Hematopoietic multipotent progenitor cell treated with erythropoietin and hydrocortisone succinate and interleukin-3 and kit ligand, for 8 days (in vitro differentiated cells): ENCODE measurements around the gene JADE2.
A peak's percentile ranks its signal among the peaks of the same experiment; 100 is the strongest.

Source experiments
- DNase-seq: peaks from one replicate; pipeline ENCODE4 v3.0.0-alpha.2; 2015

JADE2 gene

DNA sequence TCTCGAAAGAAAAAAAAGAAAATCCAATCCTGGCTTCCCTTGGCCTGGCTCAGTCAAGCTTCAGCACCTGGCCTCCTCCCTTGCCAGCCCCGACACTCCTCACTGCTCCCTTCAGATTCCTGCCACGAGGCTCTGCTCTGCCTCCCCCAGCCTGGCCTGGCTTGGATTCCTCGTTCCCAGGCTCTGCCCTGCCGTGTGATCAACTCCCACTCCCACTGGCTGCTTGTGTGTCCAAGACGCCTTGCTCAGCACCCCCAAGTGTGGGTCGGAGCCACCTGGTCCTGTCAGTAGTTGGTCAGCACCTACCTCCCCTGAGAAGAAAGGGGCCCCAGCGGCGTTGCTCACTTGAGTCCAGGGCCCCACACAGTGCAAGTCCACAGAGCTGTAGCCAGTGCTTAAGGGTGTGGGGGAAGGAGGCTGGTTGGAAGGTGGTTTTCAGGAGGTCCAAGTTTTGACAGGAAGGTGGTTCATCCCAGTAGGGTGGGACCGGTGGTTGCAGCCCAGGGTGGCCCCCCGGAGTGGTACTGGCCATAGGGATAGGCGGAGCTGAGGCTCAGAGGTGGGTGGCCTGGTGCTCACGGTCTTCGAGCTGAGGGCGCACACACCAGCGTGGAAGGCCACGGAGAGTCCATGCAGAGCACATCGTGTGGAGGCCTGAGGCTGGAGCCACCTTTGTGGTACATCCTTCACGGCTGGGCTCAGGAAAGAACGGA lies 46.4 kb downstream of the JADE2 start:
- DNase-seq = no peak

DNA sequence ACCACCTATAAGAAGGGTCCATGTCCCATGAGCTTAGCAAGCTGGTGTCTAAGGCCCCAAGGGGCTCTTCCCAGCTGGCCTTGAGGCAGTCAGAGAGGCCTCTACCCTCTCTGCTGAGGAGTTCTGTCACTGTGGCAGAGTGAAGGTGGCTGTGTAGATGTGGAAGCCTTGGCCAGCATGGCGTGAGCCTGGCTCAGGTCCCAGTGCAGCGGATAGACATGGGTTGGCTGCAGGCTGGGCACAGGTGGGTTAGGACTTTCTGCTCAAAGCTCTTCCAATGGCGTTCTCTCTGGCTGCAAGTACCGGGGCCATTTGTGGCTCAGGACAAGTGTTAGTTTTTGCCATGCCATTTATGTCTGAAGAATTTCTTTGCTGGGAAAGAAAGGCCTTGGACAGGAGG lies 47.3 kb downstream of the JADE2 start:
- no peak for DNase-seq

DNA sequence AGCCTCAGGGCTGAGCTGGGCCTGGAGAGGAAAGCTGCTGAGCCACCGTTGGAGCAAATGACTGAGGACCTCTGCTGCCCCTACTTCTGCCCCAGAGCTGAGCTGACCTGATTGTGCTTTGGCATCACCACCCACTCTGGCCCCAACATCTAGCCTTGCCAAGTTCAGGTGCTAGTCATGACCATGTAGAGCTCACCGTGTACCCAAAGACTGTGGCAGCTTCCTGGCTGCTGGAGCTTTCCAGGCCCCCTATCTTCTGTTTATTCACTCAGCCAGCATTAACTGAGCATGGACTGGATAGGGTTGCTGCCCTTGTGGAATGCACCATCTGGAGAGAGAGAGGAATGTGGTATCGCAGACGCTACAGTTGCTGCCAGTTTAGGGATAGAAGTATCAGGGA lies 49.1 kb downstream of the JADE2 start:
- DNase-seq = no peak

DNA sequence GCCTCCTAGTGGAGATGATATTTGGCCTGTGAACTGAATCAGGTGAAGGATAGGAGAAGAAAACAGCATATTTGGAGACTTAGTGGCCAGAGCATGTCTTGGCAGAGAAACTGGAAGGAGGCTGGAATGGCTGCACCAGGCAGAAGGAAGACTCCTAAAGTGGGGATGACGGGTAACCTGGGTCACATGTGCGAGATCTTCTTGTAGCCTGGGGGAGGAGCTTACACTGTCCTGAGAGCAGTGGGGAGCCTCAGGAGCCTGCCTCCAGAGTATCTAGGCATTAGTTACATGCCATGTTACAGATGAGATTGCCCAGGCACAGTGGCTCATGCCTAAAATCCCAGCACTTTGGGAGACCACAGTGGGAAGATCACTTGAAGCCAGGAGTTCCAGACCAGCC lies 49.8 kb downstream of the JADE2 start:
- no peak for DNase-seq

DNA sequence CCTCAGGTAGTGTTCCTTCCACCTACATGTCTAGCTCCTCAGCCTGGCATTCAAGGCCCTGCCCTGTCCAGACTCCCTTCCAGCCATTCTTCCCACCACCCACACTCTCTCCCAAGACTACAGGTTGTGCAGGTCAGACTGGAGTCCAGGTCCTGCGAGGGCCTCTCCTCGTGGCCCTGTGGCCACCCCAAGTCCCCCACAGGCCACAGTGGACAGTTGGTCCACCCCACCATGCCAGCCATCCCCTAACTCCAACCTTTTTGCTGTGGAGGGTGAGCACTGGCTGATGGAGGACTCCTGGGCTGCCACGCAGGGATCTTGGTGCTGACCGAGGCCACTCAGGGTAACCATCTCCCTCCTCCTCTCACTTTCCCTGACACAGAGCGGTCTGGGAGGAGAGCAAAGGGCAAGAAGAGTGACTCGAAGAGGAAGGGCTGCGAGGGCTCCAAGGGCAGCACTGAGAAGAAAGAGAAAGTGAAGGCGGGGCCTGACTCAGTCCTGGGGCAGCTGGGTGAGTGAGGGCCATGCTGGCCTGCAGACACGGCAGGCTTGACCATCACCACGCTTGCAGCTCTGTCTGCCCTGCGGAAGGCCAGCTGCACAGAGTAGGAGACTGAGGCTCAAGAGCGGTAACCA lies 51.0 kb downstream of the JADE2 start:
- no peak for DNase-seq

DNA sequence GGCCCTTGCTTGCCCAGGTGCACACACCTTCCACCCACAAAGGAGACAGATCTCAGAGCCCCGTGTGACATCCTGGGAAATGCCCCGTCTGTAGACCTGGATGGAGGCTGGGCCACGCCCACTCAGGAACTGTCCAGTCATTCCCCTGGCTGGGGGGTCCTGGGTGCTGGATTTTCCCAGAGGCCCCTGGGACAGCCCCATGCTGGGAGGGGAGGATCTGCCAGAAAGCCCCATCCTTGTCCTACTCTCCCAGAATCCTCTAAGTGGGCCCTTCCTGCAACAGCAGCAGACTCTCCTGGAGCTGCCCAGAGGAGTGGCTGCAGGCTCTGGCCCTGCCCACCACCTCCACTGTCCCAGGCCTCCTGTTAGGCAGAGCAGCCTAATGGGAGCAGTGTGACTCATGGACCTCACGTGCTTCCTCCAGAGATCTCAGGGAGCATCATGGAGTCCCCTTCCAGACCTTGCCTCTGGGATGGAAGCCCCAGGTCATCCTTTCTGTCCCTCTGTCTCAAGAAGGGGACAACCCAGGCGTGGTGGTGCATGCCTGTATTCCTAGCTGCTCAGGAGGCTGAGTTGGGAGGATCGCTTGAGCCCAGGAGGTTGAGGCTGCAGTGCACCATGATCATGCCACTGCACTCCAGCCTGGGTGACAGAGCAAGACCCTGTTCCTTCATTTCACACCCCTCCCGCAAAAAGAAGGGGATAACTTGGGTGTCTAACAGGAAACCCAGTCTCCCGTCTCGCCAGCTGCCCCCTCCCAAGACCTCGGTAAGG lies 51.7 kb downstream of the JADE2 start:
- DNase-seq = no peak

DNA sequence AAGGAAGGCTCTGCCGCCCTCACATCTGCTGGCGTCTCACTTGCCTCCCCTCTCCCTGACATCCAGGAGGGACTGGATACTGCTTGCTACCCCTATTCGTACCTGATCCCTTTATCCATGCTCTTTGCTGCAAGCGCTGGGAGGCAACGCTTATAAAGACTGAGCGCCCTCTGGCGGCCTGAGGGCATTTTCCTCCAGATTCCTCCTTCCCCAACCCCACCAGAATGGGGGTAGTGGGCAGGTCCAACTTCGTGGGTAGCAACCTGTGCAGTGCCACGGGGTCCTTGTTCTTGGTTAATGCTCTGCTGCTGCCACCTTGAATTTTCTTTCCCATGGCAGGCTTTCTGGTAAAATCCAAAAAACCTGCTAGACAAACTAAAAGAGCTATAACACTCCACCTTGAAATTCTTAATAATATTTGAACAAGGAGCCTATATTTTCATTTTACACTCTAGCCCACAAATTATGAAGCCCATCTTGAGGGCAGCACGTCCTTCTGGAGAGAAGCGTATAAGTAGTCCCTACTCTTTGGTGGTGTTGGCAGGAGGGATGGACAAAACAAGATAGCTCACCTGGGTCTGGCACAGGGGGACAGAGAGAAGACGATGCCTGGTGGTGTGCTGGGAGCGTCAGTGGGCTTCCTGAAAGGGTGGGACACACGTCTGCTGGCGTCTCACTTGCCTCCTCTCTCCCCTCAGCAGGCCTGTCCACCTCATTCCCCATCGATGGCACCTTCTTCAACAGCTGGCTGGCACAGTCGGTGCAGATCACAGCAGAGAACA lies 52.5 kb downstream of the JADE2 start:
- DNase-seq = peak; percentile 82

DNA sequence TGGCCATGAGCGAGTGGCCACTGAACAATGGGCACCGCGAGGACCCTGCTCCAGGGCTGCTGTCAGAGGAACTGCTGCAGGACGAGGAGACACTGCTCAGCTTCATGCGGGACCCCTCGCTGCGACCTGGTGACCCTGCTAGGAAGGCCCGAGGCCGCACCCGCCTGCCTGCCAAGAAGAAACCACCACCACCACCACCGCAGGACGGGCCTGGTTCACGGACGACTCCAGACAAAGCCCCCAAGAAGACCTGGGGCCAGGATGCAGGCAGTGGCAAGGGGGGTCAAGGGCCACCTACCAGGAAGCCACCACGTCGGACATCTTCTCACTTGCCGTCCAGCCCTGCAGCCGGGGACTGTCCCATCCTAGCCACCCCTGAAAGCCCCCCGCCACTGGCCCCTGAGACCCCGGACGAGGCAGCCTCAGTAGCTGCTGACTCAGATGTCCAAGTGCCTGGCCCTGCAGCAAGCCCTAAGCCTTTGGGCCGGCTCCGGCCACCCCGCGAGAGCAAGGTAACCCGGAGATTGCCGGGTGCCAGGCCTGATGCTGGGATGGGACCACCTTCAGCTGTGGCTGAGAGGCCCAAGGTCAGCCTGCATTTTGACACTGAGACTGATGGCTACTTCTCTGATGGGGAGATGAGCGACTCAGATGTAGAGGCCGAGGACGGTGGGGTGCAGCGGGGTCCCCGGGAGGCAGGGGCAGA lies 53.3 kb downstream of the JADE2 start:
- DNase-seq = no peak

DNA sequence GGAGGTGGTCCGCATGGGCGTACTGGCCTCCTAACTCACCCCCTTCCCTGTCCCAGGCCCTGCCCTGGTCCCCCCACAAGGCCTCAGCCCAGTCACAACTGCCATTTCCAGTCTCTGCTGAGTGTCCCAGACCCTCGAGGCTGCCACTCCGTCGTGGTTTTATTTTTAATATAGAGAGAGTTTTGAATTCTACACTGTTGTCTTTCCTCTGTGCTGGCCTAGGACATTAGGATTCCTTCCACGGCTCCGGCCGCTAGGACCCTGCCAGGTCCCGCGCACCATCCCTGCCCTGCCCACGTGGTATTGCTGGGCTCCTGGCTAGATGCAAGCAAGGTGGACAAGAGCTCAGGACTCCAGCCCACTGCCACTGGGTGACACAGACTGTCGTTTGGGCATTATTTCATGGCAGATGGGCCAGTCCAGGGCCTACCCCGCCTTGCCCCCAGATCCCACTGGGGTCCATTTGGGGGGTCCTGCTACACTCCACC lies 53.9 kb downstream of the JADE2 start:
- DNase-seq = no peak

DNA sequence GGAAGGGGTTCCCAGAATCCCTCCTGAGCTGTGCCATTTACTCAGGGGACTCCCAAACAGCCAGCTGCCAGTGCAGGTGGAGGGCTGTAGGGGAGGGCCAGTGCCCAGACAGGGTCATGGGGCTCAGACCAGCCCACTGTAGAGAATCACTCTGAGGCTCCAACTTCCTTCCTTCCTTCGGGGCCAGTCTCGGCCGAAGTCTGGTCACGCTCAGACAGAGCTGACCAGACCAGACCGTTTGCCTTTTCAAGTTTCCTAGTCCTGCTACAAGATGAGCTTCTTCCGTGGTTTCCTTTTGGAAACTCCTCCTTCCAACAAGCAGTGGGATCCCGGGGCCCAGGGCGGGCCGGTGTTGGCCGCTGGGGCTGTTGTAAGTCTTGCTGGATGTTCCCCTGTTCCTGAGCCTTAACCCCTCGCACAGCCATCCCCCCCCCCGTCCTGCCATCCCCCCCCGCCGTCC lies 54.6 kb downstream of the JADE2 start:
- no peak for DNase-seq

DNA sequence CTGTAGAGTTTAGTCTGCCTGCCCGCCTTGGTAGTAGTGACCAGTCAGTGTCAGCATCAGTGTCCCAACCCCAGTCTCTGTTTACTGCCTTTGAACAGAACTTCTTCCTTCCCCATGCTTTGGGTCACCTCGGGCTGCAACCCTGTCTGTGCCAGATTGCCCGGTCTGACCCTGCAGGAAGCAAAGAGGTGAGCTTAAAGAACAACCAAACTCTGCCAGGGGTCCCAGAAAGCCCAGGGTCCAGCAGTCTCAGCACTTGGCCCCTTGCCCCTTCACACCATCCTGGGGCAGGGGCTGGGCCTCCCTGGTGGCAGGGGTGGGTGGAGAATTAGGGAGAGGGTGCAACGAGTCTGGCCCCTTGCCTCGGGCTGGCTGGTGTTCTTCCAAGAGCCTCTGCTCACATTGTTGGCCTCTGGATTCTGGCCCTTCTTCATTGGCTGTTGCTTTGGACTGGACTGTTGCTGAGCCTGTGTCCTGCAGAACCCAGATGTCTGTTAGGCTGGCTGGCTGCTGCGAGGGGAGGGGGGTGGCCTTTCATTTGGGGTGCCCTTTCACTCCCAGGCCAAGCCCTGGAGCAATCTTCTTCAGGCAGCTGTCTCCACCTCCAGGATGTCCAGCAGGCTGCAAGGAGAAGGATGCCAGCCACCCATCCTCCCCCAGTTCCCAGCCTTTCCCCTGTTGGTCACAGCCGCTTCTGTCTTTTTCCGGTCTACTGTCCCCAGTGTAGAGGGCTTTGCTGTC lies 55.9 kb downstream of the JADE2 start:
- no peak for DNase-seq

DNA sequence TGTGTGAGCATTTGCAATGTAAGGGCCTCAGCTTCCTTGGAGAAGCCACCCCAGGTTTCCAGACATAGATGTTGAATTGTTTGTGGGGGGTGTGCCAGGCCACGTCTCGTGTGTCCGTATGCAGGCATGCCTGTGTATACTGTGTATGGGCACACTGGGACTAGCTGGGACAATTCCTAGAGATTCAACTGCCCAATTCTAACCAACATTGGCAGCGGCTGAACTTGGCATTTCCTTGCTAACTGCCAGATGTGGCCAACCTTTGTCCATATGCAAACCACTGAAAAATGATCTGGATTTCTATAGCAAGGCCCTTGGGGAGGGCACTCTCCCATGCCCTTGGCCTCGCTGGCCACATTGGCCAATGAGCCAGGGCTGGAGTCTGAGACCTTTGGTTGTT lies 56.8 kb downstream of the JADE2 start:
- DNase-seq = no peak

DNA sequence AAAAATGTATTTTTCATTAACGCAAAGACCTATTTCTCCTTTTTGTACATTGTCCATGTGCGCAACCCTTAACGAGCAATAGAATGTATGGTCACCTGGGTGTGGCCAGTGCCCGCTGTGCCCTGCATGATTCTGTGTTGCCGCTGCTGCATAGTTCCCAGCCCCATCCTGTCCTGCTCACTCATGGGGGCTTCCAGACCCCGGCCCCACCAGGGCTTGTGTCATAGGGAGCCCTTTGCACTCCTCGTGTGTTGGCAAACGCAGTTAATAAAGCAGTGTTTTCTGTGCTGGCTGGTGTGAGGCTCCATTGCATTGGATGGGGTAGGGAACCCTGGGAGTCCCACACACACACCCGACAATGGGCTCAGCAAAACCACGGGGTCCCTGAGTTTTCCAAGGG lies 57.5 kb downstream of the JADE2 start:
- DNase-seq = no peak

DNA sequence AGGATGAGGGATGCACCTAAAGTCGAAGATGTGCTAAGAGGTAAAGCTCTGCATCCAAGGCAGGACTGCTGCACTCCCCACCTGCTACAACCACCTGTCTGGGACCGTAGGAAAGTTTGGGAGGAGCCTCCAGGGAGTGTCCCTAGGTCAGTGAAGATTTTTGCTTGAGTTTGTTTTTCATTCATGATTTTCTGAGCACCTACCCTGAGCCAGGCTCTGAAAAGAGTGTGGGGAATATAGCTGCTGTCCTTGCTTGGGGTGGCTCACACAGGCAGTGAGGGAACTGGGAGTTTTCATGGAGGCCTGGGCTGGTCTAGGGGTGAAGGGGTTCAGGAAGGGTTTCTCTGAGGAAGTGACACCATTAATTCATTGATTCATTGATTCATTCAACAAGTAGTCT lies 58.3 kb downstream of the JADE2 start:
- DNase-seq = no peak

DNA sequence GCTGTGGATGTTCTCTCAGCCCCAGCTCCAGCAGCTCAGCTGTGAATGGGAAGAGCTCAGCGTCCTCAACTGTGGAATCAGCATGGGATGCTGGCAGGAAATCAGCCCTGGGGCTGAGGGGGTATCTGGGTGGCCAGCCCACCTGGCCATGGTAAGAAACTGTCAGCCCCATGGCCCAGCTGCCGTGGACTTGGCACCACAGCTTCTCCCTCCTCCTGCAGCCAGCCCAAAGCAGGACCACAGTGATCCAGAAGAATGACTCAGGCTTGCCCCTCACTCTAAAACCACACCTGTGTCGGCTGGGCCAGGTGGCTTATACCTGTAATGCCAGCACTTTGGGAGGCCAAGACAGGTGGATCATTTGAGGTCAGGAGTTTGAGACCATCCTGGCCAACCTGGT lies 59.2 kb downstream of the JADE2 start:
- DNase-seq = no peak

DNA sequence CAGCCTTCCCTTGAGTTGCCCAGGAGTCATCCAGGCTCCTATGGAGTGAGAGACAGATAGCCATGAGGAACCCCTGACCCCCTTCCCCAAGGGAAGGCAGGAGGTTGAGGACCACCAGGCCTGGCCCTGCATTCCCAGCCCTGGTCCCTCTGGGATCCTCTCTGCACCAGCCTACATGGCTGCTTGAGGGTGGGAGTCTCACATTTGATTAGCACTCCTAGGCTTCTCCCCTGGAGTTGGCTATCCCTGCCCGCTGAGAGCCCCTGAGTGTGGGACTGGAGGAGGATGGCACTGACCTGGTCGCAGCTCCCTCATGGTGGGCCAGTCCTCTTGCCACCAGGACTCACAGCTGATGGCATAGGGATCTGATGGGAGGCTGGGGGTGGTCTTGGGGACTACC lies 60.5 kb downstream of the JADE2 start:
- DNase-seq = no peak

DNA sequence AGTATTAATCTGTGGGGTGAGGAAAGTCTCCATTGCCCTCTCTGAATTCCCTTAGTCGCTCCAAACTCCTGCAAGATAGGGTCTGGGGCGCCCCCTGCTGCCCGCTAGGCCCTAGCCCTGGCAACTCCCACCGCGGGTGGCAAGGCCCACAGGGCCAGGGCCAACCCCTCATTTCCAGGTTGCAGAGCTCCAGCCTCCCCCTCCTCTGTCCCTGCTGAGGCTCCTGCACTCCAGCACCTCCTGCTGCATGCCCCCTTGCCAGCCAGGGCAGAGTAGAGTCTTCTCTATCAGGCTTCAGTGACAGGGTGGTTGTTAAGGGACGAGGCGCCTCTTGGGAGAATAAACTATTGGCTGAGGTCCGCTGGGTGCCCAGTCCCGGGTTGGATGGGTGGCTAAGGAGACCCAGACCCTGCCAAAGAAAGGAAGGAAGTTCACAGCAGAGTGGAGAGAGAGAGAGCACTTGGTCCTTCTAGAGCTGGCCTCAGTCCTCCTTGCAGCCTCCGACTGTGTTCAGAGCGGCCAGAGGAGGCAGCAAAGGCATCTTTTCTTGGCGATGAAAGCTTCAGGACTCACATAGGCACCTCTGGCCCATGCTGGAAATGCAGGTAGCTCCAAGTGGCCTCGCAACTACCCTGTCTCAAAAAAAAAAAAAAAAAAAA lies 61.5 kb downstream of the JADE2 start:
- peak; percentile 85 for DNase-seq

DNA sequence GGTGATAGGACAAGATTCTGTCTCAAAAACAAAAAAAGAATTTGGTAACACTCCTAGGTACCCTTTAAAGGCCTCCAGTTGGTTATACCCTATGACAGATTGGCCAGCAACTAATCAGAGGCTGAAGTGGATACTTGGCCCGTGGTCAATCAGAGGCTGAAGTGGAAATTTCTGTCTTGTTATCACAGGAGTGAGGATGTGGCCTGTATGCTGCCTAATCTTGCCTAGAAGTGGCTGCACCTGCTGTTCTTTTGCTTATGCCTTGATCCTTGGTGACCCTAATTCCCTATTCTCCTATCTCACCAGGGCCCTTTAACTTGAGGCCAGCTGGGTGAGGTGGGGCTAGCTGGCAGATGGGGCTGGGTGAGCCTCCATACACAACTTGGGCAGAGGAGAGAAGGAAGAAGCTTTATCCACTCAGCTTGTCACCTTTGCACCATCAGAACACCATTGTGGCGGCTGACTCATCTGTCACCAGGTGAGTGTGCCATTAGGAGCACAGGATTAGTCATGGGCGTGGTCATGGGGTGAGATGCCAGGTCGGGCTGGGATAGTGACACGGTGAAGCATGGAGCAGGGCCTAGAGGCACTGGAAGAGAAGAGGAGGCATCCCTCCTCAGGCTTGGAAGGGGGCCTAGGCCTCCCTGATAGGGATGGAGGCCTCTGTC lies 65.7 kb downstream of the JADE2 start:
- DNase-seq = peak; percentile 16

DNA sequence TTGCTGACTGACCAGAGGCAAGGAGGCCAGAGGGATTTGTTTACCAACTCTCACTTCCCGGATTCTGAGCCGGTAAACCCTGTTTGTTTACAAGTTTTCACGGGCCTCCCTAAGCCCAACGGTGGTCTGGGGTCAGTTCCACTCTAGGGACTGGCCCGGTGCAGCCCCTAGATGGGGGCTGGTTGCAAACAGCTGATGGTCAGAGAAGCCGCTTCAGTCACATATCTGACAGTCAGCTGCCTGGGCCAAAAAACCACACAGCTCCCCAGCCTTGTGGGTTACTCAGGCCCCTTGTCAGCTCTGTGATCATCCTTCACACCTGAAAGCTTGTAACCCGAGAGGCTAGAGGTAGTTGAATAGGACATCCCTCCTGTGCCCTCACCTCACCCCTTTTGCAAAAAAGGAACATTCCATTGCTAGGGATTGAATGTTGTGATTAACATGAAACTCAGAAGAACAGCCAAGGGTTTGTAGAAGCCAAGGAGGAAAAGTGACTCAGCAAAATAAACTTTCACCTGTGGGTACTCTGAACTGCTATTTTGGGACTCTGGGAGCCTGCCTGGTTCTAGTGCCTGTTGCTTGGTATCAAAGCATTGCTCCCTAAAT lies 66.8 kb downstream of the JADE2 start:
- DNase-seq = no peak

DNA sequence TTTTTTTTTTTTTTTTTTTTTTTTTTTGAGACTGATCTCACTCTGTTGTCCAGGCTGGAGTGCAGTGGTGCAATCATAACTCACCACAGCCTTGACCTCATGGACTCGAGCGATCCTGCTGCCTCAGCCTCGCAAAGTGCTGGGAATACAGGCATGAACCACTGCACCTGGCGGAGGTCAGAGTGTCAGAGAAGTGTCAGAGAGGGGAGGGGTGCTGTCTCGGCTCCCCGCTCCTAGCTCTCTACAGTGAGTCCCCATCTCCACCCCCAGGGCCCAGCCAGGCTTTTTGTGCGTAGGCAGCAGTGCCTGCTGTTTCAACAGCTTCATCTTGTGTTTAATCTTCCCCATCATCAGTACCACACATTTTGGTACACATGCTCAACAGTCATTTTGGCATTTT lies 68.9 kb downstream of the JADE2 start:
- DNase-seq = no peak
